GM06990 (cell line): ENCODE results near the gene SDCCAG8.

ENCODE experiments used
- DNase-seq: peaks from one replicate; pipeline ENCODE4 v3.0.0-alpha.2; 2011; ENCODE audit not compliant: insufficient read length; ENCODE audit errors: extremely low read depth
- H3K27me3 ChIP-seq: replicated peaks from 2 replicates; pipeline ENCODE4 v1.6.0; 2011; ENCODE audit warnings: low read length; ENCODE audit not compliant: control insufficient read depth, insufficient read depth
- H3K36me3 ChIP-seq: 2 replicates; pipeline ENCODE4 v1.5.1; 2011; ENCODE audit warnings: low read length; ENCODE audit not compliant: control insufficient read depth, insufficient read depth
- H3K4me3 ChIP-seq: replicated peaks from 2 replicates; pipeline ENCODE4 v1.5.1; 2011; ENCODE audit warnings: low read depth, mild to moderate bottlenecking, control low read depth, low read length
- CTCF ChIP-seq: IDR thresholded peaks from 2 replicates; pipeline ENCODE4 v1.5.1; 2011; ENCODE audit warnings: low read length, control low read depth, mild to moderate bottlenecking, inconsistent platforms; ENCODE audit not compliant: insufficient read depth, poor library complexity, severe bottlenecking

SDCCAG8 gene

GRCh38 chr1:243477731-243478290 is 222.0 kb downstream of the SDCCAG8 start:
- H3K4me3 ChIP-seq = no peak overlapping the region
- DNase-seq = no peak
- no peaks in the 10 kb centered on the region; the same call in 1 of the 2 replicates for H3K36me3 ChIP-seq
- H3K27me3 ChIP-seq = no peaks in the 10 kb centered on the region
- no peak for TF ChIP-seq CTCF

DNA sequence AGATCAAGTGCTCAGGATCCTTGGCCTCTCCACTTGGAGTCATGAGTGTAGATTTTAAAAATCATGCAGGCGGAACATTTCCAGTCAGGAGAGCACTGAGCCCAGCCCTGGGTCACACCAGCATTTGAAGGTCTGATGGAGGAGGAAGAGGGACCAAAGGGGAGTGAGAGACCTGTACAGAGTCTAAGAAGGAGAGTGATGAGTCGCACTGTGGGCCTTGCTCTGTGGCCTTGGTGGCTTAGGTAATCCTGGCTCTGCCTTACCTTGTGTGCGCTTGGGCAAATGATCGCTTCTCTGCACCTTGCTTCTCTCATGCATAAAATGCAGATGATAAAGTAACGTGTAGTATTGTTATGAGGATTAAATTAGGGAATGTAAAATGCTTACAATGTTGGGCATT is 225.3 kb downstream of the SDCCAG8 start:
- Histone ChIP-seq H3K4me3 (no peak overlapping the region), H3K27me3 (no peaks in the 10 kb centered on the region), H3K36me3 (no peaks in the 10 kb centered on the region; the same call in 1 of the 2 replicates)
- TF ChIP-seq CTCF = no peak
- no peak for DNase-seq

- Histone ChIP-seq H3K36me3 (no peaks in the 10 kb centered on the region; the same call in 1 of the 2 replicates), H3K4me3 (no peak overlapping the region), H3K27me3 (no peaks in the 10 kb centered on the region)
- no peak for DNase-seq
- no peak for TF ChIP-seq CTCF
Measured at GRCh38 chr1:243482141-243483022, 226.5 kb downstream of the SDCCAG8 start.

DNA sequence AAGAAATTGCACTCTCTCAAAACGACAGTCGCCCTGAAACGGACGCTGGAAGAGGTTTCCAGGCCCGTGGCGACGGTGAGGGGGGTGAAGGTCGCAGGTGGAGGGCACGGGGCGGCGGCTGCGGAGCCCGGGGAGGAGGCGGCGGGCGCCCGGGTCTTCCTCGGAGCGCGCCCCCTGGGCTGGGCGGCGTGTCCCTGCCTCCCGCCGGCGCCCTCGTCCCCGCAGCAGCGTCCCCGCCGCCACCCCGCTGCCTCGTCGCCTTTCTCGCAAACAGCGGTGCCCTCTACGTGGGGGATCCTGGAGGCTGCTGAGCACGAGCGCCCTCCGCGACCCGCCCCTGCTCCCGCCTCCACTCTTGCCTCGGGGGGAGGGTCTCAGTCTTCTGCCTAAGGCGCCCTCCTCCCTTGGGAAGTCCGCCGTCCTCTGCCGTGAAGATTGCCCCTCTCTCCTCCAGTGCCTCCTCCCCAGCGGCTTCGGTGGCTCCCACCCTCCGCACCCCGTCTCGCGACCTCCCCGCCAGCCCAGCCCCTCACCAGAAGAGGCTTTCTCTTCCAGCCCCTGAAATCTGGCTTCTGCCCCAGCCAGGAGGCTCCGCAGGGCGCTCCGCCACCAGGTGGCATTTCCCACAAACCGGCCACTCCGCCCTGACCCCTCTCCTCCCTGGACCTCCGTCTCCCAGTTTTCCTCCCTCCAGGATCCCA is 227.4 kb downstream of the SDCCAG8 start:
- no peak for TF ChIP-seq CTCF
- no peak overlapping the region; the same call in none of the 2 replicates for H3K4me3 ChIP-seq
- no peaks in the 10 kb centered on the region for H3K27me3 ChIP-seq
- no peaks in the 10 kb centered on the region; the same call in 1 of the 2 replicates for H3K36me3 ChIP-seq
- DNase-seq = no peak

DNA sequence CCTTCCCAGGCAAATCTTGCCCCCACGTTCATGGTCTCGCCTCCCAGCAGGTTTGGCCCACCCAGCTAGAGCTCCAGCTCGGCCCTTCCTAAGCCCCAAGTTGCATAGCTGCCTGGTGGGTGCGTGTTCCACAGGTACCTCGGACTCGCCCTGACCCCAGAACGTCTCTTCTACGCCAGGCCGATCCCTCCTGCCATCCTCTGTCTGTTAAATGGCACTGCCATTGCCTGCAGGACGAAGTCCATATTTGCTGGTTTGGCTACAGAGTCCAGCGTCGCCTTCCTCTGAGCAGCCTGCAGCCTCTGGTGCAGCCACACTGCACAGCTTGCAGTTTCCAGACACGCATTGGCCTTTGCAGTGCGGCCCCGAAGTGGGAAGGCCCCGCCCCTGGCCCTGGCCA is 228.1 kb downstream of the SDCCAG8 start:
- H3K36me3 ChIP-seq = no peaks in the 10 kb centered on the region; the same call in 1 of the 2 replicates
- H3K4me3 ChIP-seq = no peak overlapping the region
- no peaks in the 10 kb centered on the region for H3K27me3 ChIP-seq
- DNase-seq = no peak
- no peak for TF ChIP-seq CTCF
